Activated T-cell treated with anti-CD3 and anti-CD28 coated beads, Interleukin-2, amount 50 U/mL, for 72 hours (primary cell): ENCODE results near the gene NFE2L2. TPM values are rescaled to one million over a fixed set of nuclear protein-coding genes. Genes with fewer than 3 reads are reported as not detected.

Source experiments
- ATAC-seq, 2 donors: fragments of 150-1000 bp; cut with Tn5 transposase; replicated peaks in 1 of 2; 2 replicates each; pipeline ENCODE4 v1.10.0; 2021; ENCODE audit warnings: moderate library complexity in 2 of 2, mild to moderate bottlenecking in 1 of 2
- DNase-seq, 2 donors: peaks; one replicate each; pipeline ENCODE4 v3.0.0; 2021 to 2022; ENCODE audit warnings: mixed read lengths in 1 of 2
- H3K27ac Mint-ChIP-seq: one replicate; pipeline ENCODE4 v1.8.0; 2022; ENCODE audit warnings: mild to moderate bottlenecking, moderate library complexity, mixed read lengths
- H3K27me3 Mint-ChIP-seq: one replicate; pipeline ENCODE4 v1.8.0; 2022; ENCODE audit warnings: low read depth, mixed read lengths
- H3K36me3 Mint-ChIP-seq, 2 donors: one replicate each; pipeline ENCODE4 v1.8.0; 2022; ENCODE audit warnings: mixed read lengths in 2 of 2, mild to moderate bottlenecking in 1 of 2; ENCODE audit not compliant: insufficient read depth in 2 of 2
- H3K4me1 Mint-ChIP-seq: one replicate; pipeline ENCODE4 v1.8.0; 2022; ENCODE audit warnings: low read depth, mixed read lengths
- H3K4me3 Mint-ChIP-seq, 2 donors: one replicate each; pipeline ENCODE4 v1.8.0; 2022; ENCODE audit warnings: mild to moderate bottlenecking in 2 of 2, mixed read lengths in 2 of 2, moderate library complexity in 2 of 2
- H3K9me3 Mint-ChIP-seq, 2 donors: one replicate each; pipeline ENCODE4 v1.8.0; 2022; ENCODE audit warnings: mixed read lengths in 2 of 2
- total RNA-seq, 2 donors: library from RNA; stranded (reverse); gene quantifications; one replicate each; pipeline ENCODE4 v1.2.3, GENCODE V29; 2022

The NFE2L2 gene
- total RNA-seq, 2 donors from 2014 or later: 74.6 to 81.4 TPM

- DNase-seq (no peak), ATAC-seq (no peak)
- Mint-ChIP-seq H3K9me3 (peaks cover 2 to 5% of the 10 kb centered on the region in 2 donors), H3K27ac (peak overlapping the region; percentile 100), H3K27me3 (no peaks in the 10 kb centered on the region), H3K4me3 (peak overlapping the region; percentile 91 to 96), H3K36me3 (peaks cover 7 to 34% of the 10 kb centered on the region in 2 donors), H3K4me1 (peaks cover 74% of the 10 kb centered on the region)
These were observed 3.1 kb downstream of the NFE2L2 start for GRCh38 chr2:177261116-177262060.

GRCh38 chr2:177260379-177260778, 4.1 kb downstream of the NFE2L2 start:
- DNase-seq: no peak
- Mint-ChIP-seq H3K27ac (peak overlapping the region; percentile 94), H3K36me3 (peaks cover 7 to 34% of the 10 kb centered on the region in 2 donors), H3K9me3 (peaks cover 2 to 5% of the 10 kb centered on the region in 2 donors), H3K27me3 (no peaks in the 10 kb centered on the region), H3K4me1 (peaks cover 74% of the 10 kb centered on the region), H3K4me3 (peak overlapping the region; percentile 72 to 96)
- ATAC-seq: no peak

- Mint-ChIP-seq H3K4me3 (peak overlapping the region; percentile 48 to 79), H3K4me1 (peaks cover 93% of the 10 kb centered on the region), H3K27me3 (no peaks in the 10 kb centered on the region), H3K9me3 (peaks cover 2 to 5% of the 10 kb centered on the region in 2 donors), H3K27ac (peak overlapping the region; percentile 46), H3K36me3 (peaks cover 7 to 32% of the 10 kb centered on the region in 2 donors)
- ATAC-seq: no peak
- no peak for DNase-seq
These were observed 6.5 kb downstream of the NFE2L2 start for GRCh38 chr2:177258059-177258458.

- Mint-ChIP-seq H3K9me3 (peaks cover 2 to 5% of the 10 kb centered on the region in 2 donors), H3K27me3 (no peaks in the 10 kb centered on the region), H3K4me1 (peaks cover 97% of the 10 kb centered on the region), H3K36me3 (peaks cover 10 to 34% of the 10 kb centered on the region in 2 donors), H3K4me3 (peak overlapping the region; percentile 48 to 79), H3K27ac (peak overlapping the region; percentile 88)
- ATAC-seq: no peak
- DNase-seq: no peak
These were observed 7.1 kb downstream of the NFE2L2 start for GRCh38 chr2:177257471-177257870.

GRCh38 chr2:177256695-177257094, 7.8 kb downstream of the NFE2L2 start:
- Mint-ChIP-seq H3K27ac (peak overlapping the region; percentile 88), H3K4me3 (peak overlapping the region; percentile 48 to 79)
- no peak for ATAC-seq

GRCh38 chr2:177256026-177256425, 8.5 kb downstream of the NFE2L2 start:
- Mint-ChIP-seq H3K36me3 (peaks cover 17 to 29% of the 10 kb centered on the region in 2 donors), H3K27ac (peak overlapping the region; percentile 83), H3K4me1 (peaks cover 97% of the 10 kb centered on the region), H3K4me3 (peak overlapping the region; percentile 48 to 79), H3K9me3 (peaks cover 2 to 5% of the 10 kb centered on the region in 2 donors), H3K27me3 (no peaks in the 10 kb centered on the region)
- no peak for ATAC-seq
- no peak for DNase-seq

More at GRCh38 chr2:177256695-177257094, 7.8 kb downstream of the NFE2L2 start:
- H3K9me3 Mint-ChIP-seq: peaks cover 2 to 5% of the 10 kb centered on the region in 2 donors
- H3K27me3 Mint-ChIP-seq: no peaks in the 10 kb centered on the region
- DNase-seq: no peak
- peaks cover 13 to 28% of the 10 kb centered on the region in 2 donors for H3K36me3 Mint-ChIP-seq
- H3K4me1 Mint-ChIP-seq: peaks cover 97% of the 10 kb centered on the region

GRCh38 chr2:177255227-177255601, 9.3 kb downstream of the NFE2L2 start:
- Mint-ChIP-seq H3K4me1 (peaks cover 97% of the 10 kb centered on the region), H3K36me3 (peaks cover 17 to 34% of the 10 kb centered on the region in 2 donors), H3K9me3 (peaks cover 2 to 5% of the 10 kb centered on the region in 2 donors), H3K27ac (peak overlapping the region; percentile 80), H3K4me3 (peak overlapping the region in 1 of 2 donors; percentile 19), H3K27me3 (no peaks in the 10 kb centered on the region)
- ATAC-seq: no peak
- no peak for DNase-seq

- H3K4me3 Mint-ChIP-seq: peak overlapping the region in 1 of 2 donors; percentile 34
- peak in 1 of 2 donors; percentile 25 for DNase-seq
- H3K27me3 Mint-ChIP-seq: no peaks in the 10 kb centered on the region
- peaks cover 2 to 5% of the 10 kb centered on the region in 2 donors for H3K9me3 Mint-ChIP-seq
- peak overlapping the region; percentile 80 for H3K27ac Mint-ChIP-seq
- peaks cover 96% of the 10 kb centered on the region for H3K4me1 Mint-ChIP-seq
- peaks cover 17 to 32% of the 10 kb centered on the region in 2 donors for H3K36me3 Mint-ChIP-seq
- no peak for ATAC-seq
These were observed 9.9 kb downstream of the NFE2L2 start for GRCh38 chr2:177254433-177255226.

- Mint-ChIP-seq H3K36me3 (peaks cover 18 to 31% of the 10 kb centered on the region in 2 donors), H3K4me1 (peaks cover 91% of the 10 kb centered on the region), H3K27me3 (no peaks in the 10 kb centered on the region), H3K4me3 (peak overlapping the region in 1 of 2 donors; percentile 56), H3K9me3 (peaks cover 2 to 5% of the 10 kb centered on the region in 2 donors), H3K27ac (peak overlapping the region; percentile 92)
- DNase-seq: no peak
- ATAC-seq: no peak
These were observed 10.8 kb downstream of the NFE2L2 start for GRCh38 chr2:177253704-177254103.

- Mint-ChIP-seq H3K27me3 (no peaks in the 10 kb centered on the region), H3K4me3 (peak overlapping the region; percentile 39 to 56), H3K4me1 (peaks cover 88% of the 10 kb centered on the region), H3K36me3 (peaks cover 15 to 23% of the 10 kb centered on the region in 2 donors), H3K9me3 (peaks cover 0 to under 1% of the 10 kb centered on the region in 2 donors), H3K27ac (peak overlapping the region; percentile 92)
- DNase-seq (no peak), ATAC-seq (no peak)
These were observed 11.6 kb downstream of the NFE2L2 start for GRCh38 chr2:177252808-177253531.

- H3K36me3 Mint-ChIP-seq: peaks cover 14 to 21% of the 10 kb centered on the region in 2 donors
- no peak for DNase-seq
- peaks cover 87% of the 10 kb centered on the region for H3K4me1 Mint-ChIP-seq
- H3K4me3 Mint-ChIP-seq: peak overlapping the region; percentile 2 to 70
- no peaks in the 10 kb centered on the region for H3K9me3 Mint-ChIP-seq
- no peaks in the 10 kb centered on the region for H3K27me3 Mint-ChIP-seq
- peak overlapping the region; percentile 92 for H3K27ac Mint-ChIP-seq
- ATAC-seq: no peak
These were observed 13.4 kb downstream of the NFE2L2 start for GRCh38 chr2:177251165-177251542.

GRCh38 chr2:177250461-177250860, 14.1 kb downstream of the NFE2L2 start:
- peaks cover 14 to 21% of the 10 kb centered on the region in 2 donors for H3K36me3 Mint-ChIP-seq
- peak overlapping the region; percentile 92 for H3K27ac Mint-ChIP-seq
- no peaks in the 10 kb centered on the region for H3K27me3 Mint-ChIP-seq
- peaks cover 87% of the 10 kb centered on the region for H3K4me1 Mint-ChIP-seq
- ATAC-seq (no peak), DNase-seq (no peak)
- H3K9me3 Mint-ChIP-seq: no peaks in the 10 kb centered on the region
- H3K4me3 Mint-ChIP-seq: no peak overlapping the region
